HepG2 (cell line): Measurements from ENCODE around the gene RPL27A. TPM values are rescaled to one million over a fixed set of nuclear protein-coding genes. Genes with fewer than 3 reads are reported as not detected.

Source experiments
- ATAC-seq: fragments of 200-7000 bp; cut with Tn5 transposase; 3 replicates; pipeline ENCODE4 v1.9.1; 2020; ENCODE audit warnings: mild to moderate bottlenecking, moderate library complexity
- BruUV-seq: library from RNA; stranded (reverse); fragments of 400-500 nt; replicated peaks from 2 replicates; lab custom pipeline; 2021; lab: Mats Ljungman, UMichigan
- CTCF ChIA-PET: fragments of 300-600 bp; formaldehyde crosslinking; extraction: SDS; loops from one replicate; lab custom pipeline; 2021; ENCODE audit warnings: low total read pairs, inconsistent platforms, low intra/inter-chr PET ratio; lab: Yijun Ruan, JAX
- POLR2A ChIA-PET: fragments of 350-600 bp; sonication (Branson Sonifier 250); formaldehyde crosslinking; loops from one replicate; lab custom pipeline; 2020; ENCODE audit warnings: antibody characterized with exemption, inconsistent platforms; lab: Yijun Ruan, JAX
- DNase-seq: peaks from one replicate; pipeline ENCODE4 v3.0.0-alpha.2; 2015; ENCODE audit warnings: low spot score
- FAIRE-seq: peaks from 3 replicates; lab custom pipeline; 2011; peaks lifted over from hg19 to GRCh38; lab: Jason Lieb, UNC
- H2AFZ ChIP-seq: one replicate; pipeline ENCODE4 v1.6.1; 2011; ENCODE audit warnings: low read length, inconsistent platforms
- H3K27ac ChIP-seq: fragments of 300-600 bp; 3 replicates; pipeline ENCODE4 v1.8.0; 2011; ENCODE audit warnings: mixed run types, mild to moderate bottlenecking, mixed read lengths, low read length, inconsistent platforms; ENCODE audit not compliant: insufficient read depth; ENCODE audit errors: extremely low read length
- H3K27me3 ChIP-seq, 2 experiments: fragments of 200-600 bp in 1 of 2; 2 replicates in 1 of 2; 3 replicates in 1 of 2; pipeline versions ENCODE4 v1.6.0 to v1.8.0; 2011; ENCODE audit warnings: low read length in 2 of 2, mild to moderate bottlenecking in 2 of 2, moderate library complexity in 2 of 2, inconsistent platforms in 1 of 2; ENCODE audit not compliant: insufficient read depth in 2 of 2, control insufficient read depth in 1 of 2
- H3K36me3 ChIP-seq, 2 experiments: fragments of 200-600 bp in 1 of 2; replicated peaks in 1 of 2; 2 replicates in 1 of 2; 3 replicates in 1 of 2; pipeline versions ENCODE4 v1.5.1 to v1.8.0; 2011; ENCODE audit warnings: low read length in 2 of 2, inconsistent platforms in 1 of 2; ENCODE audit not compliant: insufficient read depth in 2 of 2, control insufficient read depth in 1 of 2
- H3K4me1 ChIP-seq: 2 replicates; pipeline ENCODE4 v1.5.1; 2012; ENCODE audit warnings: low read length, inconsistent platforms; ENCODE audit not compliant: insufficient read depth
- H3K4me2 ChIP-seq: 2 replicates; pipeline ENCODE4 v1.6.0; 2011; ENCODE audit warnings: low read depth, low read length, inconsistent platforms
- H3K4me3 ChIP-seq, 3 experiments: fragments of 200-600 bp in 1 of 3; sonication (generic), shearing (Covaris generic) in 1 of 3; replicated peaks in 1 of 3; 2 replicates each; pipeline ENCODE4 v1.5.1; 2011 to 2016; ENCODE audit warnings: low read length in 3 of 3, inconsistent platforms in 2 of 3, low read depth in 2 of 3, mild to moderate bottlenecking in 2 of 3, control low read depth in 1 of 3, mixed read lengths in 1 of 3; ENCODE audit not compliant: insufficient read depth in 1 of 3
- H3K79me2 ChIP-seq: one replicate; pipeline ENCODE4 v1.6.1; 2011; ENCODE audit warnings: low read length, inconsistent platforms; ENCODE audit not compliant: insufficient read depth
- H3K9ac ChIP-seq: 2 replicates; pipeline ENCODE4 v1.6.0; 2011; ENCODE audit warnings: mild to moderate bottlenecking, low read depth, low read length, inconsistent platforms; ENCODE audit not compliant: insufficient read depth
- H3K9me3 ChIP-seq: 2 replicates; pipeline ENCODE4 v1.5.1; 2012; ENCODE audit warnings: mild to moderate bottlenecking, low read length
- H4K20me1 ChIP-seq: 2 replicates; pipeline ENCODE4 v1.6.0; 2011; ENCODE audit warnings: inconsistent platforms, mild to moderate bottlenecking, low read length, moderate library complexity; ENCODE audit not compliant: insufficient read depth
- NFYB ChIP-seq: sonication (generic); formaldehyde crosslinking; IDR thresholded peaks from 2 replicates; pipeline ENCODE4 v1.4.0; 2020; ENCODE audit warnings: missing genetic modification reagents
- PHF21A ChIP-seq: sonication (generic); formaldehyde crosslinking; IDR thresholded peaks from 2 replicates; pipeline ENCODE4 v1.5.0; 2020; ENCODE audit warnings: mild to moderate bottlenecking, missing genetic modification reagents
- SIX4 ChIP-seq: sonication (generic); formaldehyde crosslinking; IDR thresholded peaks from 2 replicates; pipeline ENCODE4 v1.4.0; 2020; ENCODE audit warnings: missing genetic modification reagents
- SNRNP70 ChIP-seq: fragments of 200-400 bp; formaldehyde crosslinking; IDR thresholded peaks from 2 replicates; pipeline ENCODE4 v1.6.1; 2017; ENCODE audit warnings: mild to moderate bottlenecking, low read depth, low read length, moderate library complexity
- ZMYM4 ChIP-seq: sonication (generic); formaldehyde crosslinking; IDR thresholded peaks from 2 replicates; pipeline ENCODE4 v1.8.1; 2023; ENCODE audit warnings: mild to moderate bottlenecking, missing genetic modification reagents
- ZNF296 ChIP-seq: sonication (generic); formaldehyde crosslinking; conservative IDR thresholded peaks from 2 replicates; pipeline ENCODE4 v1.5.0; 2020; ENCODE audit warnings: mild to moderate bottlenecking, missing genetic modification reagents
- ZNF564 ChIP-seq: sonication (generic); formaldehyde crosslinking; IDR thresholded peaks from 2 replicates; pipeline ENCODE4 v1.8.1; 2023; ENCODE audit warnings: mild to moderate bottlenecking, missing genetic modification reagents
- WGBS: methylation state at CpG from one replicate; pipeline ENCODE4 v1.1.6; 2017; ENCODE audit warnings: low lambda C conversion rate; 5-methylcytosine and 5-hydroxymethylcytosine counted together
- in situ Hi-C: cut with HindIII; loops from 2 replicates; pipeline ENCODE4 v1.10.0; 2017; ENCODE audit warnings: low pct_unique_long_range_greater_than_20kb; ENCODE audit not compliant: extremely low pct_ligation_motif_present
- intact Hi-C: fragments of 100-400 bp; cut with micrococcal nuclease; formaldehyde crosslinking; loops from one replicate; pipeline ENCODE4 v1.10.0; 2022; ENCODE audit not compliant: unreplicated experiment
- polyA plus RNA-seq, 8 experiments: library from polyadenylated mRNA; depleted of rRNA in 3 of 8; stranded (reverse) in 7 of 8; unstranded in 1 of 8; fragments of >200 nt; fragmentation: Illumina TruSeq in 4 of 8; extraction: Trizol in 4 of 8; gene quantifications; 2 replicates each; pipeline versions ENCODE4 v1.2.1 to v1.2.3, GENCODE V29; 2011 to 2016; ENCODE audit warnings: low read depth in 4 of 8, missing spikeins in 1 of 8, mixed read lengths in 1 of 8; ENCODE audit not compliant: insufficient read depth in 1 of 8
- total RNA-seq, 5 experiments: library from RNA; depleted of rRNA; stranded (reverse); fragments of >200 nt; fragmentation: Illumina TruSeq; extraction: Trizol; gene quantifications; 2 replicates each; pipeline ENCODE4 v1.2.3, GENCODE V29; 2016; ENCODE audit warnings: low read depth in 1 of 5
- TF ChIP-seq, protein P1 (sequence below): sonication (generic); formaldehyde crosslinking; IDR thresholded peaks from 2 replicates; pipeline ENCODE4 v1.4.0; 2020; ENCODE audit warnings: mild to moderate bottlenecking, missing genetic modification reagents
- TF ChIP-seq, protein P2 (sequence below): sonication (generic); formaldehyde crosslinking; conservative IDR thresholded peaks from 2 replicates; pipeline ENCODE4 v1.4.0; 2020; ENCODE audit warnings: missing genetic modification reagents
- TF ChIP-seq, protein P3 (sequence below): sonication (generic); formaldehyde crosslinking; IDR thresholded peaks from 2 replicates; pipeline ENCODE4 v1.8.1; 2023; ENCODE audit warnings: mild to moderate bottlenecking, missing genetic modification reagents

The RPL27A gene
- total and polyA plus RNA-seq, 2 of the 13 experiments (the other 11 are each of a cell fraction or from before 2014, with no cell fraction given), result 1,531 to 2,153 TPM

GRCh38 chr11:8639655-8640054, 42.9 kb upstream of the RPL27A start:
- no peaks in the 10 kb centered on the region for H3K27me3 ChIP-seq
- in situ Hi-C loops (no loop called here), intact Hi-C loops (no loop called here)
- ChIA-PET POLR2A (interaction anchor here (1.3 kb wide), 1 partner anchor 43 kb away, joined by 3 read pairs; the partner anchor contains the start of genes RPL27A and TRIM66), CTCF (no interaction called here)
- no peak overlapping the region for H3K4me2 ChIP-seq
- no peak overlapping the region for H3K4me3 ChIP-seq
- no peaks in the 10 kb centered on the region for H3K4me1 ChIP-seq
- no peak overlapping the region for H3K9ac ChIP-seq
- H3K27ac ChIP-seq, result no peak overlapping the region
- no peaks in the 10 kb centered on the region for H3K79me2 ChIP-seq
- H3K9me3 ChIP-seq, result no peaks in the 10 kb centered on the region
- peaks cover 30 to 44% of the 10 kb centered on the region in 2 experiments for H3K36me3 ChIP-seq
- FAIRE-seq (no peak), ATAC-seq (no peak), DNase-seq (no peak)
- WGBS, result no CpG with 5 or more reads among the region's 3 CpGs
- H4K20me1 ChIP-seq, result no peaks in the 10 kb centered on the region
- no peak overlapping the region for H2AFZ ChIP-seq
- BruUV-seq, result no TSS peak
- no peak for TF ChIP-seq ZNF296
- TF ChIP-seq, protein P1, sequence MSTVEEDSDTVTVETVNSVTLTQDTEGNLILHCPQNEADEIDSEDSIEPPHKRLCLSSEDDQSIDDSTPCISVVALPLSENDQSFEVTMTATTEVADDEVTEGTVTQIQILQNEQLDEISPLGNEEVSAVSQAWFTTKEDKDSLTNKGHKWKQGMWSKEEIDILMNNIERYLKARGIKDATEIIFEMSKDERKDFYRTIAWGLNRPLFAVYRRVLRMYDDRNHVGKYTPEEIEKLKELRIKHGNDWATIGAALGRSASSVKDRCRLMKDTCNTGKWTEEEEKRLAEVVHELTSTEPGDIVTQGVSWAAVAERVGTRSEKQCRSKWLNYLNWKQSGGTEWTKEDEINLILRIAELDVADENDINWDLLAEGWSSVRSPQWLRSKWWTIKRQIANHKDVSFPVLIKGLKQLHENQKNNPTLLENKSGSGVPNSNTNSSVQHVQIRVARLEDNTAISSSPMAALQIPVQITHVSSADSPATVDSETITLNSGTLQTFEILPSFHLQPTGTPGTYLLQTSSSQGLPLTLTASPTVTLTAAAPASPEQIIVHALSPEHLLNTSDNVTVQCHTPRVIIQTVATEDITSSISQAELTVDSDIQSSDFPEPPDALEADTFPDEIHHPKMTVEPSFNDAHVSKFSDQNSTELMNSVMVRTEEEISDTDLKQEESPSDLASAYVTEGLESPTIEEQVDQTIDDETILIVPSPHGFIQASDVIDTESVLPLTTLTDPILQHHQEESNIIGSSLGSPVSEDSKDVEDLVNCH (CRISPR knock-in tag), result no peak
- TF ChIP-seq ZNF564 (CRISPR knock-in tag), result no peak
- no peak for TF ChIP-seq SIX4 (CRISPR knock-in tag)
- TF ChIP-seq NFYB (CRISPR knock-in tag), result no peak
- TF ChIP-seq, protein P2, sequence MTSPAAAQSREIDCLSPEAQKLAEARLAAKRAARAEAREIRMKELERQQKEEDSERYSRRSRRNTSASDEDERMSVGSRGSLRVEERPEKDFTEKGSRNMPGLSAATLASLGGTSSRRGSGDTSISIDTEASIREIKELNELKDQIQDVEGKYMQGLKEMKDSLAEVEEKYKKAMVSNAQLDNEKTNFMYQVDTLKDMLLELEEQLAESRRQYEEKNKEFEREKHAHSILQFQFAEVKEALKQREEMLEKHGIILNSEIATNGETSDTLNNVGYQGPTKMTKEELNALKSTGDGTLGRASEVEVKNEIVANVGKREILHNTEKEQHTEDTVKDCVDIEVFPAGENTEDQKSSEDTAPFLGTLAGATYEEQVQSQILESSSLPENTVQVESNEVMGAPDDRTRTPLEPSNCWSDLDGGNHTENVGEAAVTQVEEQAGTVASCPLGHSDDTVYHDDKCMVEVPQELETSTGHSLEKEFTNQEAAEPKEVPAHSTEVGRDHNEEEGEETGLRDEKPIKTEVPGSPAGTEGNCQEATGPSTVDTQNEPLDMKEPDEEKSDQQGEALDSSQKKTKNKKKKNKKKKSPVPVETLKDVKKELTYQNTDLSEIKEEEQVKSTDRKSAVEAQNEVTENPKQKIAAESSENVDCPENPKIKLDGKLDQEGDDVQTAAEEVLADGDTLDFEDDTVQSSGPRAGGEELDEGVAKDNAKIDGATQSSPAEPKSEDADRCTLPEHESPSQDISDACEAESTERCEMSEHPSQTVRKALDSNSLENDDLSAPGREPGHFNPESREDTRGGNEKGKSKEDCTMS, result no peak
- TF ChIP-seq, protein P3, sequence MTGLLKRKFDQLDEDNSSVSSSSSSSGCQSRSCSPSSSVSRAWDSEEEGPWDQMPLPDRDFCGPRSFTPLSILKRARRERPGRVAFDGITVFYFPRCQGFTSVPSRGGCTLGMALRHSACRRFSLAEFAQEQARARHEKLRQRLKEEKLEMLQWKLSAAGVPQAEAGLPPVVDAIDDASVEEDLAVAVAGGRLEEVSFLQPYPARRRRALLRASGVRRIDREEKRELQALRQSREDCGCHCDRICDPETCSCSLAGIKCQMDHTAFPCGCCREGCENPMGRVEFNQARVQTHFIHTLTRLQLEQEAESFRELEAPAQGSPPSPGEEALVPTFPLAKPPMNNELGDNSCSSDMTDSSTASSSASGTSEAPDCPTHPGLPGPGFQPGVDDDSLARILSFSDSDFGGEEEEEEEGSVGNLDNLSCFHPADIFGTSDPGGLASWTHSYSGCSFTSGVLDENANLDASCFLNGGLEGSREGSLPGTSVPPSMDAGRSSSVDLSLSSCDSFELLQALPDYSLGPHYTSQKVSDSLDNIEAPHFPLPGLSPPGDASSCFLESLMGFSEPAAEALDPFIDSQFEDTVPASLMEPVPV, result no peak
- no peak for TF ChIP-seq ZMYM4 (CRISPR knock-in tag)
- no peak for TF ChIP-seq PHF21A (CRISPR knock-in tag)
- no peak for TF ChIP-seq SNRNP70
